Stimulated activated CD8-positive, alpha-beta memory T cell treated with anti-CD3 and anti-CD28 coated beads, Interleukin-4, amount 100 ng/mL, for 1 hour (primary cell): Measurements from ENCODE around the gene CNTNAP4.

ENCODE experiments used
- DNase-seq, 2 donors: peaks; one replicate each; pipeline ENCODE4 v3.0.0-alpha.2; 2020; ENCODE audit warnings: low read depth in 2 of 2, low spot score in 1 of 2

CNTNAP4 gene

DNA sequence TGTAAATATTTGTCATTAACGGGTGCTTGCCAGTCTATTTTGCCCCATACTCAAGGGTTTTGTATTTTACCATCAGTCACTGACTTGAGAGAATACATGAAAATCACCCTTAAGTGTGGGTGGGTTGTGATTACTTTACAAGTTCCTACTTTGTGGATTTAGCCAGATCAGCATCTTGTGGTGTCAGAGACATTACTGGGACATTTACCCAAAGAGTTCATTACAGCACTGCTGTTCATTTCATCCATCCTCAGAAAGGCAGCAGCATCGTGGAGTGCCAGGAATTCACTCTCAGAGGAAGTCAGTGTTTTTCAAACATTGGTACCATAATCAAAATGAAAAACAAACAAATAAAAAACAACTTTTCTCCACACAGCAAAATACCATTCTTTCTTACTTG lies 110.8 kb downstream of the CNTNAP4 start:
- no peak for DNase-seq

DNA sequence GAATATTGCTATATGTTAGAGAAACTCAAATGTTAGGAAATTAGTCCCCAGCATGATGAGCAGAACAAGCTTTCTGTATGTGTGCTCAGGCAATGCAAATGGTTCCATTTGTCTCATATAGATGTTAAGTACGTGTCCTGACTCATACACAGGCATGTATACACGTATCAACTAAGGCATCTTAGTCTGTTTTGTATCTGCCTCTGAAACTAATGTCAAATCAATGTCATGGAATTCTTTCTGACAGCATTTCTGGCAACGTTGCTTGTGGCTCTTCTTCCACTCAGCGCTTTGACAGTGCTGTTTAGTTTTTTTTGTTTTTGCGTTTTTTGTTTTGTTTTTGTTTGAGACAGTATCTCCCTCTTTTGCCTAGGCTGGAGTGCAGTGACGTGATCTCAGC lies 111.9 kb downstream of the CNTNAP4 start:
- no peak for DNase-seq

DNA sequence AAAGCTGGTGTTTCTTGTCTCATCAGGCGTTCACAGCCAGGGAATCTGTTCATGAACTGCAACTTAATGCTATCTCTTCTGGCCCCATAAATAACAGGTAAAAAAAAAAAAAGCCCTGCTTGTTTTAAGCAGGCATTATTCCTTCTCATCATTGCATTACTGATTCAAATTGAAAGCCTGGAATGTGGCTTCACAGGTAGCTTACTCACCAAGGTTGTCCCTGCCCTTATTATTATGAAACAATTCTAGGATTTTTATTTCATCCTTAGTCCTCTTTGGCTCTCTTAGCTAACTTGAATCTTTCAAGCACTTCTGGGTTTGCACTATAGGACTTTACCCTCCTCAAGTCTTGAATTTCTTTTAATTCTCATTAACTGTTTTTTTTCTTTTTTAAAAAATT lies 113.3 kb downstream of the CNTNAP4 start:
- DNase-seq: no peak

DNA sequence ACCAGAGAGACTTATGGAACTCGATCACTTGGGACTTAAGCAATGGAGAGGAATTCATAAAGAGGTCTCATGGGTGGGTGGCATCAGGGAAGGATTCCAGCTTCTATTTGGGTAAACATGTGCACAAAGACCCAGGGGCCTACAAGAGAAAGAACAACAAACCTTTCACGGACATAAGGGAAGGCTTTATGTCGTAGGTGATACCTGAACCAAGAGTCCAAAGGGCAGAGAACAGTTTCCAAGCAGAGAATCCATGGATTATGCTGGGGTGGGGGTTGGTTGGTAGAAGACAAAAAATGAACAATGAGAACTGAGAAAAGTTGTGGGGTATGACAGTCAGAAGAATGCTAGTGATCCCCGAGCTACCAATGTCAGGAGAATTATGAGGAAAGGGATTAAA lies 119.8 kb downstream of the CNTNAP4 start:
- DNase-seq: no peak

DNA sequence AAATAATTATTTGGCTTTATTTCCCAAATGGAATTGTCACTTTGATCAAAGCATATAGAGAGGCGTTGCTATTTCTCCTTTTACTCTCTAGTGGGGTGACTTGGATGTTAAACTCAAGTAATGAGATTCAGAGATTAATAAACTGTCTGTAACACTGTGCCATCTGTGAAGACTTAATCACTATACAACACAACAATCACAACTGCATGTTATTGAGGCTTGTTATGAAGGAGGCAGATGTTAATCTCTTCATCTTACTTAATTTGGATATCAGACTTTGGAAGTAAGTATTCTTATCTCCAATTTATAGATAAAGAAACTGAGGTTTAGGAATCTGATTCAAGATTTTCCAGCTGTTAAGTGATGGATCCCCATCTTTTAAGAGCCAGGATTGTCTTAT lies 132.5 kb downstream of the CNTNAP4 start:
- no peak for DNase-seq

DNA sequence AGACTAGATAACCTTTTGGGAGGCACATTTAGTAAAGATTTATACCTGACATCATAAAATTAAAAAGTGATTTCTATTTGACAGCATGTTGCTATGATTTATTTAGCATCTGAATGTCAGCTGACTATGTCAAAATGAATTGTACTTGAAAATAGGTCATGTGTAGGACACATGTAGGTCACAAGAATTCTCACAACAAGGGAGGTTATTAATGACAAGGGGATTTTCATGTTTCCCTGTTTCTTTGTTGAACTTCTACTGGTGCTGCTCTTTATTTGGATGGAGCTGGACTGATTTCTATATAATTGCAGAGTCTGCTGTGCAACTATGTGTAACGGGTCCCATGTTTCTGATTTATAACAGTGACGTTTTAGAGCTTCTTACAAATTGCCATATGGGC lies 144.4 kb downstream of the CNTNAP4 start:
- DNase-seq: no peak

DNA sequence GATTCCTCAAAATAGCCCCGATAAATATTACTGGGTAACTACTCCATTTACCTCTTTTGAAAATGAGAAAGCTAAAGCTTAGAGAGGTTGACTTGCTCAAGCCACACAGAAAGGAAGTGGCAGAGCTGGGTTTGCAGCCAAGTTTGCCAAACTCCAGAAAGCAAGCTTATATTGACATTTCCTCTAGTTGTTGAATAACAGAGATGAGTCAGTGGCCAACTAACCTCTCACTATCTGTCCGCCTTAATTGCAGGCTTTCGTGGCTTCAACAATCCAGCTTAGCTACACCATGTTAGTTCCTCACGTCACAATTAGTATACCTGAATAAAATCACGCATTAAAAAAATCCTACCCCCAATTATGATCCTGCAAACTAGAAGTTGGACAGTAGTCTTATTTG lies 151.7 kb downstream of the CNTNAP4 start:
- DNase-seq: no peak

DNA sequence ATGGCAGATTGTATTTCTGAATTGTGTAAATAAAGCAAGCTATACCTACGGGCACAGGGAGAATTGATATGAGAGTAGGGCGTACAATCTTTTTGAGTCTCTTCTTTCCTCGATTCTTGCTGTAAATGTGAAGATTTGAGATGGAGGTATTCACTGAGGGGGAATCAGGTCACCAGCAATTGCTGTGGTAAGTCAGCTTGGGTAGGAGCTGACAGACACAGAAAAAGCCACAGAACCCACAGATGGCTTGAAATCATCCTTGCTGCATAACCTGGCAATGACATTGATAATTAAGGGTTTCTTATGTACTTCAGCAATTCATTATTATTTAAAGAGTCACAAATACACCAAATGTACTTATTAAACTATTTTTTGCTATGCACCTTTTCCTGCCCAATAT lies 164.2 kb downstream of the CNTNAP4 start:
- no peak for DNase-seq

DNA sequence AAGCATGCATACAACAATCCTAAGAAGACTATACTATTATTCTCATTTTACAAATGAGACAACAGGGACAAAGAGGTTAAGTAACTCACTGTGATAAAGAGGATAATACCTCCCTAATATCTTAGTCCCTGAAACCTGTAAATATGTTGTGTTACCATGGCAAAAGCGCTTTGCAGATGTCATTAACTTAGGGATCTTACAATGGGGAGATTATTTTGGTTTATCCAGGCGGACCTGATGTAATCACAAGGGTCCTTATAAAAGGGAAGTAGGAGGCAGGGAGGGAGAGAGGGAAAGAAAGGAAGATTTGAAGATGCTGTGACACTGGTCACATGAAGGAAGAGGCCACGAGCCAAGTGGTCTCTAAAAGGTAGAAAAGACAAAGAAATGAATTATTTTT lies 164.7 kb downstream of the CNTNAP4 start:
- DNase-seq: no peak

DNA sequence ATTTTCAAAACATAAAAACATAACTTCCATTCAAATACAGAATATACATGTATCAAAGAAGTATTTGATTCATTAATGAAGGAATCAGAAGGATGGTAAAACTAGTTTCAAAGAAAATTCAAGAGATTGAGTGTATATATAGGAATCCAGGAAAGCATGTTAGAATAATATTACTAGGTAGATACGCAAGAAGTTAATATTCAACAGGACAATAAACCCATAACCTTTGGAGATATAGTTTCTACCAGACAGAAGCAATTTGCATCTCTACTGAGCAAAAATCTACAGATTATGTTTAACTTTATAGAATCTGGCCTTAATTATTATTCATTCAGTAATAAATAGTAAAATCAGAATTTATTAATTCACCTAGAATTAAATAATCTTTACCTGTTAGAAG lies 166.8 kb downstream of the CNTNAP4 start:
- DNase-seq: no peak

DNA sequence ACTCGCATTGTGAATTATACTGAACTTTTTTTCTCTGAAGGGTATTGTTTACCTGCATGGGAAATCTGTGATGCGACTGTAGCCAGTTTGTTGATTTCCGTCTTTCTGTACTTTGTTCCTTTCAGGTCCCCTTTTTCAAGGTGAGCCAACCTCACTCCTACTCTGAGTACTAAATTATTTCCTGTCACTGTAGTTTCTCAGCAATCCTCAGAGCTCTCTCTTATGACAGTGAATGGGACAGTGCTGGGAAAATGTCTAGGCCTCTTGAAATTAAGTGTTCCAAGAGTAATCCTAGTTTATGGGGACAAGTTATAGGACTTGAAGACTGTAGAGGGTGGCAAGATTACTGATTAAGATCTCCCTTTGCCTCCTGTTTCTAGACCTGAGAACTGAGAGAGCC lies 167.6 kb downstream of the CNTNAP4 start:
- no peak for DNase-seq

DNA sequence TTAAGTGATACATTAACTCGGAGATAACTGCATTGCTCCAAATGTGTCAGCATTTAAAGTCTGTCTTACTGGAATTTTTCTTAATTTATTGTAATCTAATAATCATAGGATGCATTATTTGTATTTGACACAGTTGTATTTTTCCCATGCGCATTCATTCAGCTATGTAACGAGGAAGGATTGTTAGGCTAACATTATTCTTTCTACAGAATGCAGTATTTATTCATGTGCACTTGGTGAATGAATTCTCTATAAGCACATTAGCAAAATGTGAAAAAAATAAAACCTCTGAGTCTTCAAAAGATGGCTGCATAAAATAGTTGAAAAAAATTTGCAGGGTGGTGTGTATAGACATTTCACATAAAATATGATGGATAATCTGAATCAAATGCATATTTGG lies 168.6 kb downstream of the CNTNAP4 start:
- no peak for DNase-seq

DNA sequence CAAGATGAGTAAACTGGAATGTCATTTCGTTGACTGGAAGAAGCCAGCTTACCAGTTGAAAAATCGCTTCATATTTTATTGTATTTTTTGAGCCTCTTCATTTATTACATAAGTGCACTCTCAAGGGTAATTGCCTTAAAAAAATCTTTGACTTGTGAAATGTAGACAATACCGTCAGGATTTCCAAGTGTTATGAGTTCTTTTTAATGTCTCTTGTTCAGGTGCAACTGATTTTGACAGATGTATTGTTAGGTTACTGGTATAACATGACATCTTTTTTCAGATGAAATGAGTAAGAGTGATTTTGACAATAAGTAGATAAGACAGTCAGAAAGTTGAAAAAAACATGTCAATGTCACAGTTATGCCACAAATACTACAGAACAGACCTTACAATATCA lies 169.1 kb downstream of the CNTNAP4 start:
- no peak for DNase-seq

DNA sequence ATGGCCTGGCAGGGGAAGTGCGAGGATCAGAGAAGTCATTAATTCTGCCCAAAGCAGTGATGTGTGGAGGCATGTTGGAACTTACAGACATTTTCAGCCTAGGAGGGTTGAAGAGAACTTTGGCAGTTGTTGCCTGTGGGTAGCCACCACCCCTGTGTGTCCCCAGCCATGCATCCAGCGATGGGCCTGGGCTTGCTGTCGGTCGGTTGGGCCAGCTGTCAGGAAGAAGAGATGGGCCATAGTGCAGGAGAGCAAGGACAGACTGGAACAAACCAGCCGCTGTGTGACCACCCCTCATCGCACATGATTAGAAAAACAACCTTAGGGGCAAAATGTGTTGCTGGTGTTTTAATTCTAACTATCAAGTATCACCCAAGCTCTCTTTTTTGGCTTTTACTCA lies 173.7 kb downstream of the CNTNAP4 start:
- no peak for DNase-seq

DNA sequence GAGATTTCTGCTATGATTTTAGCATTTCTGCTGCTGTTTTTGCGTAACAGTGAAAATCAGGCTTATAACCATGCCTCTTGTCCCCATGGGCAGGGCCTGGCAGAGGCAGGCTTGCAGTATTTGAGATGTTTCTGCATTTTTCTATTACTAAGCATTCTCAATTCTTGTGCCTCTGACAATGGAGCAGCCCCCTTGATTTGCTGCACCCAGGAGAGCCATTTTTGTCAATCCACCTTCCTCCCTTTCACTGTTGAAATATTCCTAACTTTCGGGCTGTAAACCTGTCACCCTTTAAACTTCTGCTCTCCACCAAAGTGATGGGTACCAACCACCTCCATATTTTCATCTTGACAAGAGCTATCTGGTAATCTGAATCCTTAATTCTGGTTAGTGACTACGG lies 178.1 kb downstream of the CNTNAP4 start:
- no peak for DNase-seq

DNA sequence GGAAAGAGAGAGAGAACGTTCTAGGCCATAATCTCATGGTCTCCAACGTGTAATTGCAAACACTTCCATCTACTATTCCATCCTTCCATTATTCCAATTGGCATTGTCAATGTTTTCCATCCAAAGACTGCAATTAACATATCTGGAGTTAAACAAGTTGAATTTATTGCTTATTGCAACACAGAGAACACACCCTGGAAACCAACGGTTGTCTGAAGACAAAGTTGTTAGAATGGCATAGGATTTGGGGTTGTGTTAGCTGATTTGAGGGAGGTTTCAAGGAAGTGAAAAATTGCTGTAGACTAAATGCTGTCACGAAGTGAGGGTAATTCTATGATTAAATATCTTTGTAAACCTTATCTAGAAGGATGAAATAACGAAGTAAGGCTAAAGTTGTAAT lies 178.8 kb downstream of the CNTNAP4 start:
- DNase-seq: no peak

DNA sequence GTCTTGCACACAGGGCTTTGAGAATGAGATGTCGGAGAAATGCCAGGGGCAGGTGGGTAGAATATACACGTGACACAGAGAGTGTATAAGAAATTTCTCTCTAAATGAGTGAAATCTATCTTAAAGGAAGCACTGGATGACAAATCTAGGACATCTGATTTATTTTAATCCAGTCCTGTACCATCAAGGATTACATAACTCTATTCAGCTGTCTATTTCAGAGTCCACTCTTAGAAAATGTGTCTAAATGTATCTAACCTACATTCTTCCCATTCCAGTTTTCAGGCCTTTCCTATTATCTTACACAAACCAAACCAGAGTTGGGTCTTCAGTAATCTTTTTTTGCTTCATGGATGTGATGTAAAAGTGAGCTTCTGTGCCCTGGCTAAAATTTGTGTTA lies 181.9 kb downstream of the CNTNAP4 start:
- no peak for DNase-seq

DNA sequence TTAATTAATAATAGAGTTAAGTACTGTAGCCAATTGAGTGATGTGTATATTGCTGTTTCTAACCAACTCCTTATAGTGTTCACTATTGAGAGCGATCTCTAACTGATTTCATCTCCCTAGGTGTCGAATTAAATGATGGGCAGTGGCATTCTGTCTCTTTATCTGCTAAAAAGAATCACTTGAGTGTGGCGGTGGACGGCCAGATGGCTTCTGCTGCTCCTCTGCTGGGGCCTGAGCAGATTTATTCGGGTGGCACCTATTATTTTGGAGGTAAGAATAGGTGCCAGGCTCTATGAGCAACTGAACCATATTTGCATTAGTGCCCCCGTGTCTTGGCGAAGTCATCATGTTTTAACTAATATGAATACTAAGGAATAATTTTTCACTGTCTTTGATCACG lies 184.6 kb downstream of the CNTNAP4 start:
- no peak for DNase-seq

DNA sequence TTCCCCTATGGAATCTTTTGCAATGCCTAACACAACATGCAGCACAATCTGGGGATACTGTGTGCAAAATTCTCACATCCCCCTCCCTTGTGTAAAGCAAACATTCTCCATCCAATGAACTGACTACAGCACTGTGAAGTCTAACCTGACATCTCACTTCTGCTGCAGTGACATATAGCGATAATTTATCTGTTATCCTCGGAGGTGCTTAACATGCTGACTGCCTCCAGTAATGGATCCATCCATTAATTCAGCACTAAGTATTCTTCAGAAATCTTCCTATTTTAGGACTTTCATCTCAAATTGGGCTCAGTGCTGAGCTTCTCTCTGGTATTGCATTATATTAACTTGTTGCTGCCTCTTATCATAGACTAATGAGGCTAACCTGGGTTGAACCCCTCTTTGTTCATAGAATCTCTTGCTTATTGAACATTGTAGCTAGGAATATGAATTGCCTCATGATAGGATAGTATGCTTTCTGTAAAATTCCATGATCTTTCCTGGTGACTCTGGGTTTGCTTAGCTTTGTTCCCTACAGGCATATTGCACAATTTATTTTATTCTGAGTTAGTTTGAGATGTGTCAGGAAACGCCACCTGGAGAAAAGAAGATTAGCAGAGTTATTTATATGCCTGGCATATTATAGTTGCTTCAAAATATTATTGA lies 187.9 kb downstream of the CNTNAP4 start:
- no peak for DNase-seq

DNA sequence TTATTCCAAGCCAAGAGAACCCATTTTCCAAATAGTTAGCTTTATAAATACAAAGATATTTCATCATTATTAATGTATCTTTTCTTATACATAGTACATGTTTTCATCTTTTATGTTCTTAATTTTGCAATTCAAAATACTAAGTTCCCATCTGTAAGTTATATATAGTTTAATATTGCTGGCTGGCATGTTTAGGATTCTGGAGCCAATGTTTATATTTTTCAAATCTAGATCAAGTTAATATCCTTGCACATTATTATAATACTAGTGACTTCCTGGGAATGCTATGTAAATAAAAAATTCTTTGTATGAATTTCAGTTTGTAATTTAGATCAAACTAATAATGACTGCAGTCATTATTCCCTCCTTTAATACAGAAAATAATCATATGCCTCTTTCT lies 189.7 kb downstream of the CNTNAP4 start:
- no peak for DNase-seq

DNA sequence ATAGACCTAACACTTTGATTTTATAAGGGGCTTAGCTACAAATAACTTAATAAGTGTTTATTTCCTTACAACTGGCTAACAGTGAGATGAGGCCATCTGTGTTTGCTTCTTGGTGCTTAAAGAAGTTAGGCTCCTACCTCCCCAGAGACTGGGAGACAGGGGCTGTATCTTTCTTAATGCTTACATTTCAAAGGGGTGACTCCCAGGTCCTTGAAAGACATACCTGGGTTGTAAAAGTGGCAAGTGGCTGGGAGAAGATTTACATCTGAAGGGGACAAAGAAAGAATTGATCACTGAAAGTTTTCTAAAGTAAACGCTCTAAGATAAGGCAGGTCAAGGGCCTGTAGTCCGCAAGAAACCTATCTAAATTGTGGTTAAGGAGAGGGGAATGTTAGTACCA lies 196.8 kb downstream of the CNTNAP4 start:
- no peak for DNase-seq

DNA sequence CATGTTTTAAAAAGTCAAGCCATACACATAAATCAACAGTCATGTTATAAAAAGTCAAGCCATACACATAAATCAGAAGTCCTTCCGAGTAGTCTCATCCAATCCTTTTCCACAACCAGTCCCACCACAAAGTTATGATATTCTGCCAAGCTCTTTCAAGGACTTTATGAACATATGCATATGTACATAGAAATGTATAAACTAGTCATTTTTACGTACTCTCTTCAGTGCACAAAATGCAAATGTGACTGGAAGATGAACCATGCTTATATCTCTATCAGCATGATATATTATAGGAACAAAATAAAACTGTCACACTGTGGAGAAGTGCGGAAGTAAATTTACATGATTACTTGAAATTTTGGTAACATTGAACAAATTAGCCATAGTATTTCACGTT lies 200.9 kb downstream of the CNTNAP4 start:
- no peak for DNase-seq

DNA sequence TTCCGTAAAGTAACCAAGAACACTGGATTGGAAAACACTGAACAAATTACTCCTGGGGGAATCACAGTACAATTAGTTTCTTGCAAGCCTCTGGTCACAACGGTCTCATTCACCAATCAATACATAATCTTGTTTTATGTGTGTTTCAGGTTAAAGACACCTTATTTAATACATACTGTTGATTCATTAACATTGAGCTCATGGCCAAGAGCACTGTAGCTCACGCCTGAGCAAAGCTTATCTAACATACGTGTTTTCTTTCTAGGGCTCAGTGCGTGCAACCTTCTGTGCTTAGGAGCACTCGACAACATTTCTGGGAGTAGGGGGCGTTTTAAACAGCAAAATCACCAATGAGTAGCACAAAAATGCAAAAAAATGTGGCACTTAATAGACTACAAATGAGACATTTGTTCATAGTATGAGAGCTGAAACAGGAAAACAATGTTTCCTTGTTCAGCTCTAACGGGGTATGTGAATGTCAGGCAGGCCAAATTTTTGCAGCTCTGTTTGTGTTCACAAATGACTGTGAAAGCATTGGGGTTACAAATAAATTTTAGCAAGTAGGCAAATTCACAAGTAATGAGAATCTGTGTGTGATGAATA lies 206.2 kb downstream of the CNTNAP4 start:
- DNase-seq: no peak
